ENCODE results near the gene C12orf42.
"Not testable (repeated sequence)": the region's sequence is repeated elsewhere in the genome, so short reads cannot be mapped to it uniquely, and the experiment has no call there.

The C12orf42 gene

DNA sequence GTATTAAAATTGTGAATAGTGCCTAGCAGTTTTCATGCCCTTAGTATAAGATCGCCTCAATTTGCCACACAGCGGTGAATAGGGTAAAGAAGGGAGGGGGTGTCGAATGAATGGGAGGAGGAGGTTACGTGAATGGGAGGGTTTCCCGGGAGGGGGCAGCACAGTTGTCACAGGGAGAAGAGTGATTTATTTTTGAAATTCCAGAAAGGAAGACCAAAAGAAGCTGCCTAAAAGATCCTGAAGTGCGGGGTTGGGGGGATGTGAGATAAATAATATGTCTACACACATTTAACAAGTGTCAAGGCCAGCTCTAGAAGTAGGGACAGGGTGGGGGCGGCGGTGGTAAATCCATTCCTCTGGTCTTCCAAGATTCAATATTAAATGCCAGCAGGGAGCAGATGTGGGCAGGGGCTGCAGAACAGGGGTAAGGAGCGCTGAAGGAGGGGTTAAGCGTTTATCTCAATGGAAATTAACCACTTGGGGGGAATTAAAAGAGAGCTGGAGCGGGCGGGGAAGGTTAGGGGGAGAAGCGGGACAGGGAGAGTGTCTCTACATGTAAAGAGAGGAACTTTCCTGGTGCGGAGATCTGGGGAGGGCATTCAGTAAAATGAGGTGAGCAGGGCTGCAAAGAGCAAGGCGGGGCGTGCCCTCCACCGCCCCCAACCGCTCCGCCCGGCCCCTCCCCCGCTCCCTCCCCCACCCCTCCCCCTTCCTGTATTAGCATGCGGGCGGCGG is 867 bp downstream of the C12orf42 start:
- DNase-seq, result no peak

DNA sequence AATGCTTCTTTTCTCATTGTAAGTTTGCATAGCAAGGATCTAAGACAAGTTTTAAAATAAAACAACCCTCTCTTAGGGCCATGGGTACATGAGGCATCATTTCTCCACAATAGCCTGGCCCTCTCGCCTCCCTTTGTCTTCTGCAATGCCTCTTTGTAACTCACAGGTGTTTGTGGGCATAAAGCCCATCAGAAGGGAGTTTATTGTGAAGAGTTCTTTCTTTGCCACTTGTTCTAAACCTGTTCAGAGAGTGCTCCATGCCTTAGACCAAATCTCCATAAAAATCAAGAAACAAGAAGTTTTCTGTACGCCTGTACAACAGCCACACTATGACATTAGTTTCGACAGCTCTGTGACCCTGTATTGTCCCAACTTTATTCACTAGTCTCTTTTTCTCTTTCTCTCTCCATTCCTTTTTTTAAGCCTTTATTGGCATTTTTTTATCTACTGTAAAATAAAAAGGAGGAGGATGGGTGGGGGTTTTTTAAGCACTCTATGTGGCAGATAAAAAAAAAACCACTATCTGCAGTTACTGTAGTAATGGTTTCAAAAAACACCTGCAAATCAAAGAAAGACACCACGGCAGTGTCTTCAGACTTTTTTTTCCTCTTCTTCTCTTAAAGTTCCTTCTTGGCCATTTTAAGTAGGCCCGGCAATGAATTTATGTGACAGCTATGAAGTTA is 1.6 kb downstream of the C12orf42 start:
- no peak for DNase-seq

DNA sequence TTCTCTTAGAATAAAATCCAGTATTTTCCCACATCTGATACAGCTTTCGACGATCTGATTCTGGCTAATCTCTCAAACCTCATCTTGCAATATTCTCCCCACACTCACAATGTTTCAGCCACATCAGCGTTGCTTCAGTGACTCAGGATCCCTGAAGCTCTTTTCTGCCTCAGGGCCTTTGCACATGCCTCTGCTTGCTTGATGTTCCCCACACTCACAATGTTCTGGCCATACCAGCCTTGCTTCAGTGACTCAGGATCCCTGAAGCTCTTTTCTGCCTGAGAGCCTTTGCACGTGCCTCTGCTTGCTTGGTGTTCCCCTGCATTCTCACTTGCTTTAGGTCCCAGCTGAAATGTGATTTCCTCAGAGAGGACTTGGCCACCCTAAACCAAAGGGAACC is 2.6 kb downstream of the C12orf42 start:
- DNase-seq, result no peak

DNA sequence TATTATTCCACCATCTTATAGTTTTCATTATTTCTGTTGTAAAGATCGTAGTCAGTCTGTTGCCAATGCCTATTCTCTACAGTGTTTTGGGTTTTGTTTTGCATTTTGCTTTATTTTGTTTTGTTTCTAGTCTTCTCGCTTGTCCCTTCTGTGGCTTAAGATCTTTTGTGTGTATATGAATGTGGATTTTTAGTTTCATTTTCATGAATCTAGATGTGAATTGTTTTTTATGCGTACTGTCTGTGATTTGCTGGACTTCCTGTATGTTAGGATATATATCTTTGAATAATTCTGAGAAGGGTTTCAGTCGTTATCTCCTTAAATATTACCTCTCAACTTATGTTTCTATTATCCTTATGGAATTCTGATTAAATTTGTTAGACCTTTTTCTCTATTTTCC is 13.4 kb downstream of the C12orf42 start:
- DNase-seq, result no peak

DNA sequence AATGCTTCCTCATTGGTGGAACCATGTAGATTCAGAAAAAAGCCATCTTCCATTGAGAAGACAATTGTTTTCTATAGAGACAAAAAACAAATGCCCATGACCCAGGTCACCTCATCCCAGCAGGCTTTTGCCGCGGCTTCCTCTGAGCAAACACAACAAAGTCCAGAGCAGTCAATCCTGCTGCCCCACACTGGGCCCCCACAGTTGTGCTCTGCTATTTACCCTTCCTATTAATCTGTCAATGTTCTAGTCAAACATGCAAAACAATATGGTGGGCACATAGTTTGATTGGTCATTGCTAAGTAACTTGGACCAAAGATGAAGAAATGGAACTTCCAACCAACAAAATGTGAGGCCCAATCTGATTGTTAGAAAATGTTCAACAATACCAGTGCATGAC is 20.7 kb downstream of the C12orf42 start:
- no peak for DNase-seq

DNA sequence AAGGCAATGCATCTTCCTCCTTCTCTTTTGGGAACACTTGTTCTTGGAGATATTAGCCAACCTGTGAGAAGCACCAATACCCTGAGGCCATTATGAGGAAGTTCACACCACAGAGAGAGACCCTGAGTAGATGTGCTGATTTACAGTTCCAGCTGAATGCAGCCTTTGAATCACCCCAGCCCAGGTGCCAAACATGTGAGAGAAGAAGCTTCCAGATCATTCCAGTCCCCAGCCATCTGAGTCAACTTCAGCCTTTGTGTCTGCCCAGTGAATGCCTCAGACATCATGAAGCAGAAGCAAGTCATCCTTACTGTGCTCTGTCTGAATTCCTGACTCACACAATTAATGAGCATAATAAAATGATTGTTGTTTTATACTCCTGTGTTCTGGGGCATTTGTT is 25.1 kb downstream of the C12orf42 start:
- no peak for DNase-seq

DNA sequence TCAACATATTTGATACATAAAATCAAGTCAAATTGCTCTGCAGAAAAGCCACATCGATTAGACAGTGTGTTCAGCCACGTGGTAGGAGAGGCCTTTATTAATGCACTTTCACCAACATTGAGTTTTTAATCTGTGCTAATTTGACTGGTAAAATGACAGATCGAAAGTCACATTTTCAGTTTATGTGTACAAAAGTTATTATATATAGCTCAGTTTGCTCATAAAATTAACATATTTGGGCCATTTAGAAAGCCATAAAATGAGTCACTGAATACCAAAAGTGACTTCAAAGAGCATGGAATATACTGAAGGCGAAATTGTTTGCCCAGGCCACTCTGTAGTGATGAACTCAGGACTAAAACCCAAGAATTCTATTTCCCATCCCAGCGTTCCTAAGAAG is 26.0 kb downstream of the C12orf42 start:
- DNase-seq, result no peak

DNA sequence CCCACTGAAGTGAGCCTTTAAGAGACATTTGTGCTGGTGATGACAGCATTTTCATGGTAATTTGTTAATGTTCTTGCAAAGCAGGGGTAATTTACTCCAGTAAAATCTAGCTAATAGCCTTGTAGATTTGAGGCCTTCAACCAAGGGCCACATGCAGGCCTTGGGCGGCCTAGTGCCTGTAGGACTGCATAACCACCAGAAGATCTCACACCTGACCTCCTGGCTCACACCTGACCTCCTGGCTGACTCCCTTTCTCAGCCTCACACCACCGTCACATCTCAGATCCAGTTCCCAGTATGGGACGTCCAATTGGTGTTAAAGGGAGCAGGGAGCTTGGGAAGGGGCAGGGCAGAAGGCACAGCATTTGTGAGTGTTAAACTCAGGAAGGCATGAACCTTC is 26.9 kb downstream of the C12orf42 start:
- no peak for DNase-seq

DNA sequence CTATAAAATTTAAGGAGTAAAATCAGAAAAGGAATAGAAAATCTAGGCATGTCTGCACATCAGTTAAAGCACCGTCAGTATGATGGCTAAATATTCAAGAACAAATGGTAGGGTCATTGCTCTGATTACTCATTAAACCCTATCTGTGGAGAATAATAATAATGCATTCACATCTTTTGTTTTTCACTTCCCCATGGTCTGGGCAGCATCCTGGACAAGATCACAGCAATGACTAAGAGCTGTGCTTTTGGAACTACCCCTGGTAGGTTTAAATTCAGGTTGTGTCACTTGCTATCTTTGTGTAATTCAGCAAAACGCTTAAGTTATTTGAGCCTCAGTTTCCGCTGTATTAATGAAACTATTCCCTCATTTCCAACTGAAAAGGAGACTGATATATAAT is 33.1 kb downstream of the C12orf42 start:
- DNase-seq, result no peak

DNA sequence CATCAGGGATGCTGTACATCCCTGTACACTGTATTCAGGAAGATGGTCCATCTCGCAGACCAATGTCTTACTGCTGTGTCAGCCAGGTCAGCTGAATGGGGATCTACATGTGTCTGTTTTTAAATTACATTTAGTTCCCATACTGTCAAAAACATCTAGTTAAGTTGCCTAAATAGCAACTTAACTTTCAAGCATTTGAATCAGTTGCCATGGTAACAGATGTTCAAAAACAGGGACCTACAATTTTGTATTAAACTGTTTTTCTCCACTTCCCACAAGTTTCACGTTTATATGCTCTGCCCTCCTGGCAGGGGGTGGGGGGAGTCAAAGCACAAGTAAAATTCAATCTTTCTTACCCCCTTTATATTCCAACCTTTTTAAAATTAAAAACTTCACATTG is 38.3 kb downstream of the C12orf42 start:
- DNase-seq, result no peak

DNA sequence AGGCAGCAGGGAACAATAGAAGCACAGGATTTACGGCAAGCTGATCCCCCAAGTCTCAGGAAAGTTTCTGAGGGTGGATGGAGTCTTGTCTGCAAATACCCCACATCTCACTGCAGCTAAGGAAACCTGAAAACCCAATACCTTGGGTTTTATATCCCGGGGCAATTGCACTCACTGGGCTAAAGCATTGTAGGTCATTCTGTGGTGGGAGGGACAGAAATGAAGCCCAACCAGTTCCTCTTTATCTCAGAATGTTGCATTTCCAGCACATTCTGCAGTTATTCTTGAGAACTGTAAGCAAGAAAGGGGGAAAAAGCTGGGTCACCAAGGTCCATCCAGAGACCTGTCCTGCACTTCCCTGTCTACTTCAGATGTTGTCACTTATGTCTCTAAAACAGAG is 39.8 kb downstream of the C12orf42 start:
- DNase-seq, result no peak

DNA sequence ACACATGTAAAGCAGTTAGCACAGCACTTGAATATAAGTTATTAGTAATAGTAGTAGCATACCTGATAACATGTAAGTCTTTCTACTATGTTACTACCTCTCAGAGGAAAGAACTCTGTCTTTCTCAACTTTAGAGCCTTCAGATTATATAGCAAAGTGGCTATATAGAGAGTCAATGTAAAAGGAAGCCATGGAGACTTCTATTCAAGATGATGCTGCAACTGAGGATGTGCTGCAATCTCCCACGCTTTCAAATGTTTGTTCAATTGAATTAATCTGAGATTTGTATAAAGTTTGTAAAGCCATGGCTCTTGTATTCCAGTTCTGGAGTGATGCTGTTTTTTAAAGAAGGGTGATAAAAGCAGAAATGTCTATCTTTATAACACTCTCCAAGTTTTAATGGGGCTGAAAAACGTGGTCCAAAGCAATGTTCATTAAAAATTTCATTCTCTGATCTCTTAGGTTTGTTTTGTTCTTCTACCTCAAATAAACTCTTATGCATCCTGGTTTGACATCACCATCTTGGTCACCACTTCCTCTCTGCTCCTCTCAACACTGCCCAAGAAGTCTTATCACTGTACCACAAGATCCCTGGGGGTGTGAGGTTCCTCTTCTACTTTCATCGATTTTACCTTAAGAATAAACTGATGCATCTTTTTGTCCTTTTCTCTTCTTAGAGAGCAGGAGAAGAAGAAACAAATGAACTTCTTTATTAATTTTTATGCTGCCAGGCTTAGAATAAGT is 40.6 kb downstream of the C12orf42 start:
- DNase-seq, result peak; percentile 41

DNA sequence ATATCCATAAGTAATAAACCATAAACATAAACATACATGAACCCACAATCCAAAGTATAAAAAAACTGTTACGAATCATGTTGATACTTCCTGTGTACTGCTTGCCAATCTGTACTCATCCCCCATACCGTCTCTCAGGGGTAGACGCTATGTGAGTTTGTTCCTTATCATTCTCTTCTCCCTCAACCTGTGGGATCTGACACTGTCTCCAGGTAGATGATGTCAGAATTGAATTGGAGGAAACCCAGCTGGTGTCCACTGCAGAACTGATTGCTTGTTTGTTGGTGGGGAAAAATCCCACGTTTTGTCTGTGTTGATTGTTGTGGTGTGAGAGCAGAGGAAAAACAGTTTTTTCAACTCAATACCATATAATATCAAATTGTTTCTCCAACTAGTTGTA is 50.8 kb downstream of the C12orf42 start:
- no peak for DNase-seq

DNA sequence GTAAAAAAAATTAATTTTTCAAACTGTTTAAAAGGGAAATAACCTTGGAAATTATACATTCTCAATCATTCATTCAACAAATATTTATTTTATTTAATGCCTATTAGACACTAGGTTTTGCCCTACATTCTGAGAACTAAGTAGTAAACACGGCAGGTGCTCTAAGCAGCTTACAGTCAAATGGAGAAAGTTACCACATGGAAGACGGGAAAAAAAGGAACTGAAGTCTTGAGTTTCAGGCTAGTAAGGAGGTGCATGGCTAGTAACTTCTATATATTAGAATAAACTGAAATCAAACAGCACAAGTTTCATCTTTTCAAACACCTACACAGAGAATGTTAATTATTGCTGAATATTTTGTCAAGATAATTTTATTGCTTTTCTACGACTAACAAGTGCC is 52.9 kb downstream of the C12orf42 start:
- DNase-seq, result no peak

DNA sequence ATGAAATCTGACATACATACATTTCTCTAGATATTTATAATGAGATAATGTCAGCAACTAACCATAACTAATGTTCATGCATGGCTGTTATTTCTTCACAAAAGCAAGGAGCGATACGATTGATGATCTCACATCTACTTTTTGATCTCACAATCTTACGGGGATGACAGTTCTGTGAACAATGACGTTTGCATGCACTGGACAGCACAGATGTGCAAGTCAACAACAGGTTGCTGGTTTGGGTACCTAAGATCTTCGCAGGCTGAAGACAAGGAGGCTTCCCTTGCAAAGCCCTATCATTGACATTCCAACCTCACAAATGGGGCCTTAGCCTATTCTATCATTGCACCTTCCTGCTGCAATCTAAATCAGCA is 53.6 kb downstream of the C12orf42 start:
- no peak for DNase-seq

DNA sequence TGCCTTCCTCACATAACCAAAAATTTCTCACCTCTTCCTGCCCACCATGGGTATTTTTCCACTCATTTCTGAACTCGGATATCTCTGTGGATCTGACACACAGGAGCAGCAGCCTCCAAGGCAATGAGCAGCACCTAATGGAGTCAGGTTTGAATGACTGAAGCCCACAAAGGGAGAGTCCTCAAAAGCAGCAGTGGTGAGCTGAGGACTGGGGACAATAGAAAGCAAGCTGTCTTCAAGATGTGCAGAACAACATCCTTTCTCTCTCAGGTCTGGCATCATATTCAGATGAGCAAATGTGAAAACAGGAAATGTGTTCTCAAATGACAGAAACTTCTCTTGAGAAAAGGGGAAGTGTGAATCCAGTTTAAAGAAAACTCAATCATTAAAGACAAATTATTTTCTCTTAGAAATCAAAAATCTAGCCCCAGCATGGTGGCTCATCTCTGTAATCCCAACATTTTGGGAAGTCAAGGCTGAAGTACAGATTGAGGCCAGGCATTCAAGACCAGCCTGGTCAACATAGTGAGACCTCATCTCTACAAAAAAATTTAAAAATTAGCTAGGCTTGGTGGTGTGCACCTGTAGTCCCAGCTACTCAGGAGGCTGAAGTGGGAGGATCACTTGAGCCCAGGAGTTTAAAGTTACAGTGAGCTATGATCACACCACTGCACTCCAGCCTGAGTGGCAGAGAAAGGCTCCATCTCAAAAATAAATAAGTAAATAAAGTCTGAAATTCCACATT is 54.2 kb downstream of the C12orf42 start:
- peak; percentile 62 for DNase-seq

DNA sequence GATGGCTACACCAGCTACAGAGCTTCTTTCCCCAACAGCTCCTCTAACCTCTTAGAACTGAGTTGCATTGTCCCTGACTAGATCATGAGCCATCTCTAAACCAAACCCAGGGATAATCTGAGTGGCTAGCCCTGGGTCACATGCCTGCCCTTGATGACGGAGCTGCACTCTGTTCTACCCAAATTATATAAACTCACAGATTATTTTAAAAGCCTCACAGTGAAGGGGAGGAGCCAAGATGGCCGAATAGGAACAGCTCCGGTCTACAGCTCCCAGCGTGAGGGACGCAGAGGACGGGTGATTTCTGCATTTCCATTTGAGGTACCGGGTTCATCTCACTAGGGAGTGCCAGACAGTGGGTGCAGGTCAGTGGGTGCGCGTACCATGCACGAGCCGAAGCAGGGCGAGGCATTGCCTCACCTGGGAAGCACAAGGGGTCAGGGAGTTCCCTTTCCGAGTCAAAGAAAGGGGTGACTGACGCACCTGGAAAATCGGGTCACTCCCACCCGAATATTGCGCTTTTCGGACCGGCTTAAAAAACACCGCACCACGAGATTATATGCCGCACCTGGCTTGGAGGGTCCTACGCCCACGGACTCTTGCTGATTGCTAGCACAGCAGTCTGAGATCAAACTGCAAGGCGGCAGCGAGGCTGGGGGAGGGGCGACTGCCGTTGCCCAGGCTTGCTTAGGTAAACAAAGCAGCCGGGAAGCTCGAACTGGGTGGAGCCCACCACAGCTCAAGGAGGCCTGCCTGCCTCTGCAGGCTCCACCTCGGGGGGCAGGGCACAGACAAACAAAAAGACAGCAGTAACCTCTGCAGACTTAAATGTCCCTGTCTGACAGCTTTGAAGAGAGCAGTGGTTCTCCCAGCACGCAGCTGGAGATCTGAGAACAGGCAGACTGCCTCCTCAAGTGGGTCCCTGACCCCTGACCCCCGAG is 61.3 kb downstream of the C12orf42 start:
- peak; percentile 45 for DNase-seq

DNA sequence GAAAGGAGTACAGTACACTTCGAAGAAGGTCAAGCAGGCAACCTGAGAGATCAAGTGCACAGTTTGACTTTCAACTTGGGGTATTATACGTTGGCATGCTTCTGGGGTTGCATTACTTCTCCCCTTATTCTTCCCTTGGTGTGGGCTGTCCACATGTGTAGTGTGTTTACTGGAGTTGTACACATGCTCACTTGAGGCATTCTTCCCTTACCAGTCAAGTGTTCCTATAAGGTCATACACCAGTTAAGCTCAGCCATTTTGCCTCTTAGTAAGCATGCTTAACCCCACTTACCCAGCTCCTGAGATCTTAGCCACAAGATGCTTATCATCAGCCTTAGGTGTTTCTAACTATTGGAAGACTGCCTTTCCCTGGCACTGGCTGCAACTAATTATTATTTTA is 63.8 kb downstream of the C12orf42 start:
- no peak for DNase-seq

DNA sequence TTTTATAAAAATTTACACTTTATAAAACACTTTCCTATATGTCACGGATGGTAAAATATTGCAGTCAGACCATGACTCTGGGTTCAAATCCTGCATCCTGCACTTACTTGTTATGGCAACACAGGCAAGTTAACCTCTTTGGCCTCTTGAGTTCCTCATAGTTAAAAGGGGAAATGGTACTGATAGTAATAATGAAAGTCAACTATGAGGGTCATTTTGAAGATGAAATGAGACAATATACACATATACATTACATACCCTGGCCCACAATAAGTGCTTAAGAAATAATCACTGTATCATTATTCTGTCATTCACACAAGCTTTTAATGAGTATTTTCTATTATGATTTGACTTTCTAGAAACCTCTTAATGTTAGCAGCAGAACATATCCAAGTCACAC is 64.4 kb downstream of the C12orf42 start:
- no peak for DNase-seq

DNA sequence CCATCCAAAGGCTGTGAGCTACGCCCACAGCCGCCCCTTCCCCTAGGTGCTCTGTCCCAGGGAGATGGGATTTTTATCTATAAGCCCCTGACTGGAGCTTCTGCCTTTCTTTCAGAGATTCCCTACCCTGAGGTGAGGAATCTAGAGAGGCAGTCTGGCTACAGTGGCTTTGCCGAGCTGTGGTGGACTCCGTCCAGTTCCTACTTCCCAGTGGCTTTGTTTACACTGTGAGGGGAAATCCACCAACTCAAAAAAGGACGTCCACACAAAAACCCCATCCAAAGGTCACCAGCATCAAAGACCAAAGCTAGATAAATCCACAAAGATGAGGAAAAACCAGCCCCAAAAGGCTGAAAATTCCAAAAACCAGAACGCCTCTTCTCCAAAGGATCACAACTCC is 70.1 kb downstream of the C12orf42 start:
- DNase-seq, result not testable (repeated sequence)

DNA sequence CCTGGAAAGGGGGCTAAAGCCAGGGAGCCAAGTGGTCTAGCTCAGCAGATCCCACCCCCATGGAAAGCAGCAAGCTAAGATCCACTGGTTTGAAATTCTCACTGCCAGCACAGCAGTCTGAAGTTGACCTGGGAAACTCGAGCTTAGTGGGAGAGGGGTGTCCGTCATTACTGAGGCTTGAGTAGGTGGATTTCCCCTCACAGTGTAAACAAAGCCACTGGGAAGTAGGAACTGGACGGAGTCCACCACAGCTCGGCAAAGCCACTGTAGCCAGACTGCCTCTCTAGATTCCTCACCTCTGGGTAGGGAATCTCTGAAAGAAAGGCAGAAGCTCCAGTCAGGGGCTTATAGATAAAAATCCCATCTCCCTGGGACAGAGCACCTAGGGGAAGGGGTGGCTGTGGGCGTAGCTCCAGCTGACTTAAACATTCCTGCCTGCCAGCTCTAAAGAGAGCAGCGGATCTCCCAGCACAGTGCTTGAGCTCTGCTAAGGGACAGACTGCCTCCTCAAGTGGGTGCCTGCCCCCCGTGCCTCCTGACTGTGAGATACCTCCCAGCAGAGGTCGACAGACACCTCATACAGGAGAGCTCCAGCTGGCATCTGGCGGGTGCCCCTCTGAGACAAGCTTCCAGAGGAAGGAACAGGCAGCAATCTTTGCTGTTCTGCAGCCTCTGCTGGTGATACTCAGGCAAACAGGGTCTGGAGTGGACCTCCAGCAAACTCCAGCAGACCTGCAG is 70.8 kb downstream of the C12orf42 start:
- DNase-seq, result not testable (repeated sequence)

DNA sequence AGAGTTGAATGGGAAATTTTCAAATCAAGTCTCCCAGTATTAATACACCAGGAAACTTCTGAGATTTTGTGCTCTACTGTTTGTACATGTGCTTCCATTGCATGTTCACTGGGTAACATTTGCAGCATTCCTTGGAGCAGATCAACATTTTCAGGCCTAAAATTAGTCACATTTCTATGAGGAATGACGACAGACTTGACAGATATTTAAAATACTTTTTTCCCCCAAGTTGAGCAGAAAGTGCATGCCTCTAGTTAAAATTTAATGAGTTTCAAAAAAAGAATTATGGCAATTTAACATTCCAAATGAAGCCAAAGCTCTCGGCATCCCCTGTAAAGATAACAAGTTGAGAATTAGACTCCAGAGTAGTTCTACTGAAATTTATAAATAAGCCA is 72.3 kb downstream of the C12orf42 start:
- no peak for DNase-seq

Measured in CD4-positive, alpha-beta T cell treated with Interferon gamma for 1 hour (primary cell).